Measurements from ENCODE around the gene SETD6.

- TF ChIP-seq ZBTB21 (CRISPR knock-in tag; IDR thresholded peaks at IDR 0.05; ENCODE audit: borderline replicate concordance) (no peak), JUN (CRISPR knock-in tag; IDR thresholded peaks at IDR 0.05) (no peak), NR3C1 (CRISPR knock-in tag; conservative IDR thresholded peaks at IDR 0.05; ENCODE audit: low read depth) (no peak), CTCF (IDR thresholded peaks at IDR 0.05) (no peak), MYBL2 (CRISPR knock-in tag; IDR thresholded peaks at IDR 0.05) (no peak), NFYB (CRISPR knock-in tag; conservative IDR thresholded peaks at IDR 0.05; ENCODE audit: low read depth) (no peak), ZSCAN18 (CRISPR knock-in tag; IDR thresholded peaks at IDR 0.05) (no peak)
Observed at GRCh38 chr16:58465817-58466216, 49.5 kb upstream of the SETD6 start.

Data from WTC11 (cell line).